Measurements from ENCODE around the gene C19orf12. TPM values are rescaled to one million over a fixed set of nuclear protein-coding genes. Genes with fewer than 3 reads are reported as not detected.

Gene C19orf12
- total and polyA plus RNA-seq, 2 donors (not counting 3 experiments of a cell fraction or from before 2014, with no cell fraction given): 20.4 to 22.9 TPM

- CTCF ChIA-PET: interaction anchor here (1.8 to 2.2 kb wide), 3 partner anchors 12 to 94 kb away, joined by 6 to 11 read pairs (median 8); no protein-coding TSS in a partner anchor
- POLR2A ChIA-PET: no interaction called here
- TF ChIP-seq CTCF (IDR thresholded peaks at IDR 0.05; ENCODE audit: extremely low read depth in 1 of 2, insufficient read depth in 1 of 2, low read depth in 1 of 2, low read length in 2 of 2) (no peak), POLR2A (IDR thresholded peaks at IDR 0.05; ENCODE audit: low read depth, low read length) (no peak), GATA2 (IDR thresholded peaks at IDR 0.05; ENCODE audit: insufficient read depth, insufficient read length, low read depth, low read length) (no peak), EZH2 (IDR thresholded peaks at IDR 0.05; ENCODE audit: borderline replicate concordance, low read depth, low read length, severe bottlenecking) (no peak)
- no peaks in the 10 kb centered on the region for H4K20me1 ChIP-seq (replicated peaks; ENCODE audit: control insufficient read depth, extremely low read depth, insufficient read depth, low read length)
- DNase-seq (ENCODE audit: low read depth, low spot score) (no peak), FAIRE-seq (no peak)
- H3K9ac ChIP-seq (replicated peaks; ENCODE audit: extremely low read depth, insufficient read depth, low read length): no peak overlapping the region
- H3K27me3 ChIP-seq (ENCODE audit: control insufficient read depth in 2 of 2, insufficient read depth in 2 of 2, low read length in 2 of 2): no peaks in the 10 kb centered on the region
- intact Hi-C loops (cut with micrococcal nuclease): no loop called here
- BruUV-seq (replicated peaks): no TSS peak
- no peak overlapping the region for H3K4me2 ChIP-seq (ENCODE audit: insufficient read depth, low read length)
- H3K9me1 ChIP-seq (replicated peaks; ENCODE audit: control insufficient read depth, extremely low read depth, insufficient read depth, low read length): no peaks in the 10 kb centered on the region
- H3K79me2 ChIP-seq (ENCODE audit: control insufficient read depth, insufficient read depth, low read length): peaks cover 5% of the 10 kb centered on the region
- H3K27ac ChIP-seq (ENCODE audit: insufficient read depth, low read depth, low read length): no peak overlapping the region
- no peaks in the 10 kb centered on the region for H3K9me3 ChIP-seq (replicated peaks; ENCODE audit: control insufficient read depth, insufficient read depth, low read length)
- peaks cover 0 to 16% of the 10 kb centered on the region in 2 experiments for H3K36me3 ChIP-seq (ENCODE audit: control insufficient read depth in 2 of 2, extremely low read depth in 1 of 2, insufficient read depth in 2 of 2, low read length in 2 of 2)
- H3K4me3 ChIP-seq (replicated peaks in 1 of 3; ENCODE audit: insufficient read depth in 1 of 3, low read depth in 1 of 3, low read length in 3 of 3): no peak overlapping the region
- no peaks in the 10 kb centered on the region for H3K4me1 ChIP-seq (ENCODE audit: control insufficient read depth, extremely low read depth, insufficient read depth, low read length)
- no peak overlapping the region for H2AFZ ChIP-seq (ENCODE audit: low read depth, low read length)
- dilution Hi-C loops (cut with MboI; ENCODE audit: extremely low pct_ligation_motif_present, low sequenced_read_pairs): no loop called here
These were observed 10.2 kb downstream of the C19orf12 start for GRCh38 chr19:29704562-29705558.
